HepG2 (cell line): ENCODE data around the gene FETUB. TPM values are rescaled to one million over a fixed set of nuclear protein-coding genes. Genes with fewer than 3 reads are reported as not detected.
A peak's percentile ranks its signal among the peaks of the same experiment; 100 is the strongest.
"Not testable (repeated sequence)": the region's sequence is repeated elsewhere in the genome, so short reads cannot be mapped to it uniquely, and the experiment has no call there.

Source experiments
- CREM ChIP-seq, 2 experiments: sonication (generic) in 1 of 2; formaldehyde crosslinking in 1 of 2; IDR thresholded peaks; 2 replicates each; pipeline versions ENCODE4 v1.4.0 to v1.6.1; 2016 to 2020; ENCODE audit warnings: antibody characterized with exemption in 1 of 2, mild to moderate bottlenecking in 1 of 2, missing genetic modification reagents in 1 of 2
- DNMT3B ChIP-seq: conservative IDR thresholded peaks from 2 replicates; pipeline ENCODE4 v1.6.1; 2016; ENCODE audit warnings: missing biosample characterization, control low read depth
- KAT8 ChIP-seq: IDR thresholded peaks from 2 replicates; pipeline ENCODE4 v1.6.1; 2016; ENCODE audit warnings: missing genetic modification reagents, missing compliant biosample characterization
- NFIC ChIP-seq: IDR thresholded peaks from 2 replicates; pipeline ENCODE4 v1.6.1; 2012; ENCODE audit warnings: mild to moderate bottlenecking, low read length, inconsistent platforms
- NR1H2 ChIP-seq: sonication (generic); formaldehyde crosslinking; IDR thresholded peaks from 2 replicates; pipeline ENCODE4 v1.8.1; 2022; ENCODE audit warnings: low read depth, missing genetic modification reagents, borderline replicate concordance
- PITX1 ChIP-seq: sonication (generic); formaldehyde crosslinking; IDR thresholded peaks from 2 replicates; pipeline ENCODE4 v1.5.1; 2020; ENCODE audit warnings: mild to moderate bottlenecking, missing genetic modification reagents
- POGZ ChIP-seq: sonication (generic); formaldehyde crosslinking; IDR thresholded peaks from 2 replicates; pipeline ENCODE4 v1.4.0; 2020; ENCODE audit warnings: mild to moderate bottlenecking, missing genetic modification reagents
- RXRA ChIP-seq: sonication (generic); formaldehyde crosslinking; IDR thresholded peaks from 2 replicates; pipeline ENCODE4 v1.5.1; 2020; ENCODE audit warnings: missing genetic modification reagents
- ZFP36L1 ChIP-seq: sonication (generic); formaldehyde crosslinking; IDR thresholded peaks from 2 replicates; pipeline ENCODE4 v1.8.0; 2022; ENCODE audit warnings: mild to moderate bottlenecking, missing genetic modification reagents, moderate library complexity
- ZMYM3 ChIP-seq: sonication (generic); formaldehyde crosslinking; IDR thresholded peaks from 2 replicates; pipeline ENCODE4 v1.5.1; 2020; ENCODE audit warnings: mild to moderate bottlenecking, missing genetic modification reagents
- ZMYM4 ChIP-seq: sonication (generic); formaldehyde crosslinking; IDR thresholded peaks from 2 replicates; pipeline ENCODE4 v1.8.1; 2023; ENCODE audit warnings: mild to moderate bottlenecking, missing genetic modification reagents
- ZNF607 ChIP-seq: sonication (generic); formaldehyde crosslinking; IDR thresholded peaks from 2 replicates; pipeline ENCODE4 v1.5.1; 2020; ENCODE audit warnings: missing genetic modification reagents, mild to moderate bottlenecking, borderline replicate concordance
- ZNF766 ChIP-seq: sonication (generic); formaldehyde crosslinking; IDR thresholded peaks from 2 replicates; pipeline ENCODE4 v1.5.0; 2020; ENCODE audit warnings: missing genetic modification reagents, borderline replicate concordance
- polyA plus RNA-seq, 8 experiments: library from polyadenylated mRNA; depleted of rRNA in 3 of 8; stranded (reverse) in 7 of 8; unstranded in 1 of 8; fragments of >200 nt; fragmentation: Illumina TruSeq in 4 of 8; extraction: Trizol in 4 of 8; gene quantifications; 2 replicates each; pipeline versions ENCODE4 v1.2.1 to v1.2.3, GENCODE V29; 2011 to 2016; ENCODE audit warnings: low read depth in 4 of 8, missing spikeins in 1 of 8, mixed read lengths in 1 of 8; ENCODE audit not compliant: insufficient read depth in 1 of 8
- total RNA-seq, 5 experiments: library from RNA; depleted of rRNA; stranded (reverse); fragments of >200 nt; fragmentation: Illumina TruSeq; extraction: Trizol; gene quantifications; 2 replicates each; pipeline ENCODE4 v1.2.3, GENCODE V29; 2016; ENCODE audit warnings: low read depth in 1 of 5
- TF ChIP-seq, protein P1 (sequence below), 2 experiments: sonication (generic) in 1 of 2; formaldehyde crosslinking in 1 of 2; IDR thresholded peaks; 2 replicates each; pipeline versions ENCODE4 v1.4.0 to v1.6.1; 2016 to 2020; ENCODE audit warnings: borderline replicate concordance in 1 of 2, low read depth in 1 of 2, mild to moderate bottlenecking in 1 of 2, missing genetic modification reagents in 1 of 2
- TF ChIP-seq, protein P2 (sequence below): sonication (generic); formaldehyde crosslinking; IDR thresholded peaks from 2 replicates; pipeline ENCODE4 v1.4.0; 2020; ENCODE audit warnings: missing genetic modification reagents, borderline replicate concordance
- TF ChIP-seq, protein P3 (sequence below): sonication (generic); formaldehyde crosslinking; IDR thresholded peaks from 2 replicates; pipeline ENCODE4 v1.5.0; 2020; ENCODE audit warnings: mild to moderate bottlenecking, missing genetic modification reagents, borderline replicate concordance
- TF ChIP-seq, protein P4 (sequence below): sonication (generic); formaldehyde crosslinking; IDR thresholded peaks from 2 replicates; pipeline ENCODE4 v1.4.0; 2020; ENCODE audit warnings: missing genetic modification reagents

FETUB gene
- total and polyA plus RNA-seq, 2 of the 13 experiments (the other 11 are each of a cell fraction or from before 2014, with no cell fraction given), result 2.1 to 4.4 TPM

DNA sequence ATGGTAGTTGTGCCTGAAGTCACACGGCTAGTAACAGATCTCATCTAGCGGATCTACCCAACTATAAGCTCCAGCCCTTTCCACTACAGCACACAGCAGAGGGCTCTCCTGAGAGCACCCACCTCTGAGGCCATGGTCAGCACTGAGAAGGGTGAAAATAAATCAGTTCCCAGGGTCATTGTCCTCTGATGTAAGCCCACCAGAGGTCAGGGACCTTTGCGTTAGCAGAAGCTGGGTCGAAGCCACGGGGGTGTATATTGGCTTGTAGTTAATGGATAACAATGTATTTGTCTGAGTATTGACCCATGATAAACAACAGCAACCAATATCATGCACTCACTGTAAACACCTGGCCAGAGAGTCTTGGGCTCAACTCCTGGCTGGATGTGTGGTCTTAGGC, 6.0 kb upstream of the FETUB start (continued):
- TF ChIP-seq, protein P1, sequence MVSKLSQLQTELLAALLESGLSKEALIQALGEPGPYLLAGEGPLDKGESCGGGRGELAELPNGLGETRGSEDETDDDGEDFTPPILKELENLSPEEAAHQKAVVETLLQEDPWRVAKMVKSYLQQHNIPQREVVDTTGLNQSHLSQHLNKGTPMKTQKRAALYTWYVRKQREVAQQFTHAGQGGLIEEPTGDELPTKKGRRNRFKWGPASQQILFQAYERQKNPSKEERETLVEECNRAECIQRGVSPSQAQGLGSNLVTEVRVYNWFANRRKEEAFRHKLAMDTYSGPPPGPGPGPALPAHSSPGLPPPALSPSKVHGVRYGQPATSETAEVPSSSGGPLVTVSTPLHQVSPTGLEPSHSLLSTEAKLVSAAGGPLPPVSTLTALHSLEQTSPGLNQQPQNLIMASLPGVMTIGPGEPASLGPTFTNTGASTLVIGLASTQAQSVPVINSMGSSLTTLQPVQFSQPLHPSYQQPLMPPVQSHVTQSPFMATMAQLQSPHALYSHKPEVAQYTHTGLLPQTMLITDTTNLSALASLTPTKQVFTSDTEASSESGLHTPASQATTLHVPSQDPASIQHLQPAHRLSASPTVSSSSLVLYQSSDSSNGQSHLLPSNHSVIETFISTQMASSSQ (IDR thresholded peaks at IDR 0.05; ENCODE audit: low read depth), result peak; percentile 95
- TF ChIP-seq, protein P1 (CRISPR knock-in tag; IDR thresholded peaks at IDR 0.05; ENCODE audit: borderline replicate concordance), result peak; percentile 94
- TF ChIP-seq RXRA (CRISPR knock-in tag) (peak; percentile 97), NFIC (peak; percentile 80), CREM (IDR thresholded peaks at IDR 0.05) (peak; percentile 66; the same call in 1 of the 2 replicates), ZNF607 (0 out of 2 replicates have a peak, but pooled peaks have one; percentile 39), KAT8 (CRISPR knock-in tag) (peak; percentile 60; the same call in 1 of the 2 replicates), ZNF766 (CRISPR knock-in tag) (peak; percentile 79; the same call in 1 of the 2 replicates), DNMT3B (CRISPR knock-in tag) (0 out of 2 replicates have a peak, but pooled peaks have one; percentile 32), ZMYM4 (CRISPR knock-in tag) (peak; percentile 79), NR1H2 (CRISPR knock-in tag) (peak; percentile 85; the same call in 1 of the 2 replicates), ZMYM3 (CRISPR knock-in tag) (peak; percentile 40; the same call in 1 of the 2 replicates), POGZ (peak; percentile 40; the same call in 1 of the 2 replicates), PITX1 (peak; percentile 88), ZFP36L1 (CRISPR knock-in tag) (0 out of 2 replicates have a peak, but pooled peaks have one; percentile 62)
- not testable (repeated sequence) for TF ChIP-seq CREM (CRISPR knock-in tag; IDR thresholded peaks at IDR 0.05)
- TF ChIP-seq, protein P2, sequence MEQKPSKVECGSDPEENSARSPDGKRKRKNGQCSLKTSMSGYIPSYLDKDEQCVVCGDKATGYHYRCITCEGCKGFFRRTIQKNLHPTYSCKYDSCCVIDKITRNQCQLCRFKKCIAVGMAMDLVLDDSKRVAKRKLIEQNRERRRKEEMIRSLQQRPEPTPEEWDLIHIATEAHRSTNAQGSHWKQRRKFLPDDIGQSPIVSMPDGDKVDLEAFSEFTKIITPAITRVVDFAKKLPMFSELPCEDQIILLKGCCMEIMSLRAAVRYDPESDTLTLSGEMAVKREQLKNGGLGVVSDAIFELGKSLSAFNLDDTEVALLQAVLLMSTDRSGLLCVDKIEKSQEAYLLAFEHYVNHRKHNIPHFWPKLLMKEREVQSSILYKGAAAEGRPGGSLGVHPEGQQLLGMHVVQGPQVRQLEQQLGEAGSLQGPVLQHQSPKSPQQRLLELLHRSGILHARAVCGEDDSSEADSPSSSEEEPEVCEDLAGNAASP (CRISPR knock-in tag), result peak; percentile 76; the same call in 1 of the 2 replicates
- TF ChIP-seq, protein P3, sequence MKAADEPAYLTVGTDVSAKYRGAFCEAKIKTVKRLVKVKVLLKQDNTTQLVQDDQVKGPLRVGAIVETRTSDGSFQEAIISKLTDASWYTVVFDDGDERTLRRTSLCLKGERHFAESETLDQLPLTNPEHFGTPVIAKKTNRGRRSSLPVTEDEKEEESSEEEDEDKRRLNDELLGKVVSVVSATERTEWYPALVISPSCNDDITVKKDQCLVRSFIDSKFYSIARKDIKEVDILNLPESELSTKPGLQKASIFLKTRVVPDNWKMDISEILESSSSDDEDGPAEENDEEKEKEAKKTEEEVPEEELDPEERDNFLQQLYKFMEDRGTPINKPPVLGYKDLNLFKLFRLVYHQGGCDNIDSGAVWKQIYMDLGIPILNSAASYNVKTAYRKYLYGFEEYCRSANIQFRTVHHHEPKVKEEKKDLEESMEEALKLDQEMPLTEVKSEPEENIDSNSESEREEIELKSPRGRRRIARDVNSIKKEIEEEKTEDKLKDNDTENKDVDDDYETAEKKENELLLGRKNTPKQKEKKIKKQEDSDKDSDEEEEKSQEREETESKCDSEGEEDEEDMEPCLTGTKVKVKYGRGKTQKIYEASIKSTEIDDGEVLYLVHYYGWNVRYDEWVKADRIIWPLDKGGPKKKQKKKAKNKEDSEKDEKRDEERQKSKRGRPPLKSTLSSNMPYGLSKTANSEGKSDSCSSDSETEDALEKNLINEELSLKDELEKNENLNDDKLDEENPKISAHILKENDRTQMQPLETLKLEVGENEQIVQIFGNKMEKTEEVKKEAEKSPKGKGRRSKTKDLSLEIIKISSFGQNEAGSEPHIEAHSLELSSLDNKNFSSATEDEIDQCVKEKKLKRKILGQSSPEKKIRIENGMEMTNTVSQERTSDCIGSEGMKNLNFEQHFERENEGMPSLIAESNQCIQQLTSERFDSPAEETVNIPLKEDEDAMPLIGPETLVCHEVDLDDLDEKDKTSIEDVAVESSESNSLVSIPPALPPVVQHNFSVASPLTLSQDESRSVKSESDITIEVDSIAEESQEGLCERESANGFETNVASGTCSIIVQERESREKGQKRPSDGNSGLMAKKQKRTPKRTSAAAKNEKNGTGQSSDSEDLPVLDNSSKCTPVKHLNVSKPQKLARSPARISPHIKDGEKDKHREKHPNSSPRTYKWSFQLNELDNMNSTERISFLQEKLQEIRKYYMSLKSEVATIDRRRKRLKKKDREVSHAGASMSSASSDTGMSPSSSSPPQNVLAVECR, result peak; percentile 47; the same call in 1 of the 2 replicates
- TF ChIP-seq, protein P4, sequence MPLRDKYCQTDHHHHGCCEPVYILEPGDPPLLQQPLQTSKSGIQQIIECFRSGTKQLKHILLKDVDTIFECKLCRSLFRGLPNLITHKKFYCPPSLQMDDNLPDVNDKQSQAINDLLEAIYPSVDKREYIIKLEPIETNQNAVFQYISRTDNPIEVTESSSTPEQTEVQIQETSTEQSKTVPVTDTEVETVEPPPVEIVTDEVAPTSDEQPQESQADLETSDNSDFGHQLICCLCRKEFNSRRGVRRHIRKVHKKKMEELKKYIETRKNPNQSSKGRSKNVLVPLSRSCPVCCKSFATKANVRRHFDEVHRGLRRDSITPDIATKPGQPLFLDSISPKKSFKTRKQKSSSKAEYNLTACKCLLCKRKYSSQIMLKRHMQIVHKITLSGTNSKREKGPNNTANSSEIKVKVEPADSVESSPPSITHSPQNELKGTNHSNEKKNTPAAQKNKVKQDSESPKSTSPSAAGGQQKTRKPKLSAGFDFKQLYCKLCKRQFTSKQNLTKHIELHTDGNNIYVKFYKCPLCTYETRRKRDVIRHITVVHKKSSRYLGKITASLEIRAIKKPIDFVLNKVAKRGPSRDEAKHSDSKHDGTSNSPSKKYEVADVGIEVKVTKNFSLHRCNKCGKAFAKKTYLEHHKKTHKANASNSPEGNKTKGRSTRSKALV (CRISPR knock-in tag), result peak; percentile 58; the same call in 1 of the 2 replicates
